ENCODE data around the gene LSAMP. TPM values are rescaled to one million over a fixed set of nuclear protein-coding genes. Genes with fewer than 3 reads are reported as not detected.

LSAMP gene
- polyA plus RNA-seq, 1 of the 3 experiments (the other 2 are of a cell fraction), result 6.6 TPM

- TF ChIP-seq MAX (IDR thresholded peaks at IDR 0.05; ENCODE audit: low read depth), result no peak
- TF ChIP-seq, protein P1, sequence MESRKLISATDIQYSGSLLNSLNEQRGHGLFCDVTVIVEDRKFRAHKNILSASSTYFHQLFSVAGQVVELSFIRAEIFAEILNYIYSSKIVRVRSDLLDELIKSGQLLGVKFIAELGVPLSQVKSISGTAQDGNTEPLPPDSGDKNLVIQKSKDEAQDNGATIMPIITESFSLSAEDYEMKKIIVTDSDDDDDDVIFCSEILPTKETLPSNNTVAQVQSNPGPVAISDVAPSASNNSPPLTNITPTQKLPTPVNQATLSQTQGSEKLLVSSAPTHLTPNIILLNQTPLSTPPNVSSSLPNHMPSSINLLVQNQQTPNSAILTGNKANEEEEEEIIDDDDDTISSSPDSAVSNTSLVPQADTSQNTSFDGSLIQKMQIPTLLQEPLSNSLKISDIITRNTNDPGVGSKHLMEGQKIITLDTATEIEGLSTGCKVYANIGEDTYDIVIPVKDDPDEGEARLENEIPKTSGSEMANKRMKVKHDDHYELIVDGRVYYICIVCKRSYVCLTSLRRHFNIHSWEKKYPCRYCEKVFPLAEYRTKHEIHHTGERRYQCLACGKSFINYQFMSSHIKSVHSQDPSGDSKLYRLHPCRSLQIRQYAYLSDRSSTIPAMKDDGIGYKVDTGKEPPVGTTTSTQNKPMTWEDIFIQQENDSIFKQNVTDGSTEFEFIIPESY (IDR thresholded peaks at IDR 0.05; ENCODE audit: borderline replicate concordance, low read depth), result no peak
- no peak for TF ChIP-seq TCF12 (IDR thresholded peaks at IDR 0.05)
Measured at GRCh38 chr3:116145613-116146012, 299.7 kb downstream of the LSAMP start (continued).

- TF ChIP-seq EZH2phosphoT487 (IDR thresholded peaks at IDR 0.05; ENCODE audit: borderline replicate concordance, low read depth) (no peak), CHD2 (IDR thresholded peaks at IDR 0.05; ENCODE audit: low read length, partially characterized antibody) (no peak), TCF12 (IDR thresholded peaks at IDR 0.05) (peak; percentile 22; the same call in 1 of the 2 replicates), FOXJ3 (CRISPR knock-in tag; IDR thresholded peaks at IDR 0.05) (no peak), EP300 (IDR thresholded peaks at IDR 0.05; ENCODE audit: borderline replicate concordance in 1 of 2, low read depth in 1 of 2, low read length in 1 of 2) (no peak)
- TF ChIP-seq, protein P2, sequence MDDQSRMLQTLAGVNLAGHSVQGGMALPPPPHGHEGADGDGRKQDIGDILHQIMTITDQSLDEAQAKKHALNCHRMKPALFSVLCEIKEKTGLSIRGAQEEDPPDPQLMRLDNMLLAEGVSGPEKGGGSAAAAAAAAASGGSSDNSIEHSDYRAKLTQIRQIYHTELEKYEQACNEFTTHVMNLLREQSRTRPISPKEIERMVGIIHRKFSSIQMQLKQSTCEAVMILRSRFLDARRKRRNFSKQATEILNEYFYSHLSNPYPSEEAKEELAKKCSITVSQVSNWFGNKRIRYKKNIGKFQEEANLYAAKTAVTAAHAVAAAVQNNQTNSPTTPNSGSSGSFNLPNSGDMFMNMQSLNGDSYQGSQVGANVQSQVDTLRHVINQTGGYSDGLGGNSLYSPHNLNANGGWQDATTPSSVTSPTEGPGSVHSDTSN (IDR thresholded peaks at IDR 0.05), result no peak
- H3K4me1 ChIP-seq (ENCODE audit: control insufficient read depth in 1 of 2, insufficient read depth in 2 of 2, low read depth in 1 of 2, low read length in 1 of 2), result no peaks in the 10 kb centered on the region; a peak in 1 of 4 replicates
- peaks cover 7% of the 10 kb centered on the region; the same call in 1 of the 2 replicates for H3K9me3 ChIP-seq
- no peaks in the 10 kb centered on the region for H4K20me1 ChIP-seq (ENCODE audit: insufficient read depth)
- ChIA-PET CTCF (interaction anchor here (1.2 kb wide), 2 partner anchors 11 to 312 kb away, joined by 3 to 4 read pairs; no protein-coding TSS in a partner anchor), POLR2A (no interaction called here)
- no peaks in the 10 kb centered on the region for H3F3A ChIP-seq (replicated peaks; ENCODE audit: insufficient read depth)
- no peak for DNase-seq
- peaks cover 0 to 5% of the 10 kb centered on the region in 2 experiments for H3K36me3 ChIP-seq (replicated peaks in 1 of 2; ENCODE audit: control insufficient read depth in 1 of 2, insufficient read depth in 2 of 2, low read length in 1 of 2)
- 78% methylated on average over 4 of the region's 4 CpGs for WGBS (ENCODE audit: low lambda C conversion rate)
- H2AFZ ChIP-seq (ENCODE audit: low read depth), result no peak overlapping the region; the same call in 1 of the 2 replicates
- no peak overlapping the region for H3K9ac ChIP-seq
- no peaks in the 10 kb centered on the region for H3K79me2 ChIP-seq (ENCODE audit: insufficient read depth)
- no peaks in the 10 kb centered on the region for H3K9me2 ChIP-seq
- no peak overlapping the region for H3K4me3 ChIP-seq (ENCODE audit: low read depth in 2 of 2, low read length in 1 of 2)
- H3K4me2 ChIP-seq, result no peak overlapping the region
- no peak overlapping the region for H3K27ac ChIP-seq (ENCODE audit: low read depth in 2 of 2, low read length in 1 of 2)
- H3K27me3 ChIP-seq (ENCODE audit: insufficient read depth), result no peaks in the 10 kb centered on the region
Measured at GRCh38 chr3:116141724-116142123, 303.6 kb downstream of the LSAMP start.

DNA sequence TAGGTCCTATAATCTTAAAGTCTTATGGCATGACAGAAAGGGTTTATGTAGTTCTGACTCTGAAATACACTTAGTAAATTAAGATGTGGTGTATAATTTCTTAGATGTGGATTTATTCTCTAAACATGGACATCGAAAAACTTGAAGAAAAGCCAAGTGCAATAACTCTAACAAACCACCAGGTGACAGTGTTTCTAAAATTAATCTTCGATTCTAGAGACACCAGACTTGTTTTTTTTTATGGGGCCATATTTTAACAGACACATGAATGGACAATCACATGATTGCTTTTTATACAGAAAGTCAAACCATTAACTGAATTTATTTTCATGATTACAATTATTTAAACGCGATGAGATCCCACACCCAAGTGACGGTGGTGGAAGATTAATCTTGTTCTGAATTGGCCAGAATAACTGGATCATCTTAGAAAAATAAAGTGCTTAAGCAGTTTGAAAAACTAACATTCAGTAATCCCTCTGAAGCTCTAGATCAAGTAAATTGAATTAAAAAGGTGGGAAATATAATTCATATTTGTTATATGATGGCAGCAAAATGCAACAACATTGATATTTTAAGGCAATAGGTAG, 305.1 kb downstream of the LSAMP start:
- no peak for DNase-seq
- H4K20me1 ChIP-seq (ENCODE audit: insufficient read depth), result no peaks in the 10 kb centered on the region
- no peak overlapping the region for H3K4me2 ChIP-seq
- H3K36me3 ChIP-seq (replicated peaks in 1 of 2; ENCODE audit: control insufficient read depth in 1 of 2, insufficient read depth in 2 of 2, low read length in 1 of 2), result peaks cover 0 to 4% of the 10 kb centered on the region in 2 experiments
- ChIA-PET POLR2A (no interaction called here), CTCF (interaction anchor here (0.7 to 1.4 kb wide), 4 partner anchors 16 to 617 kb away, joined by 3 read pairs; no protein-coding TSS in a partner anchor)
- H3F3A ChIP-seq (replicated peaks; ENCODE audit: insufficient read depth), result no peaks in the 10 kb centered on the region
- TF ChIP-seq NFIC (IDR thresholded peaks at IDR 0.05; ENCODE audit: borderline replicate concordance), result peak; percentile 58; the same call in 1 of the 2 replicates
- peak; percentile 81 for TF ChIP-seq RAD21 (IDR thresholded peaks at IDR 0.05; ENCODE audit: low read length)
- TF ChIP-seq FOXJ3 (CRISPR knock-in tag; IDR thresholded peaks at IDR 0.05), result no peak
- TF ChIP-seq EZH2phosphoT487 (IDR thresholded peaks at IDR 0.05; ENCODE audit: borderline replicate concordance, low read depth), result no peak
- peak; percentile 81 for TF ChIP-seq SMC3 (IDR thresholded peaks at IDR 0.05; ENCODE audit: low read depth, low read length)
- TF ChIP-seq CTCF (IDR thresholded peaks at IDR 0.05), result peak; percentile 90
- TF ChIP-seq, protein P3, sequence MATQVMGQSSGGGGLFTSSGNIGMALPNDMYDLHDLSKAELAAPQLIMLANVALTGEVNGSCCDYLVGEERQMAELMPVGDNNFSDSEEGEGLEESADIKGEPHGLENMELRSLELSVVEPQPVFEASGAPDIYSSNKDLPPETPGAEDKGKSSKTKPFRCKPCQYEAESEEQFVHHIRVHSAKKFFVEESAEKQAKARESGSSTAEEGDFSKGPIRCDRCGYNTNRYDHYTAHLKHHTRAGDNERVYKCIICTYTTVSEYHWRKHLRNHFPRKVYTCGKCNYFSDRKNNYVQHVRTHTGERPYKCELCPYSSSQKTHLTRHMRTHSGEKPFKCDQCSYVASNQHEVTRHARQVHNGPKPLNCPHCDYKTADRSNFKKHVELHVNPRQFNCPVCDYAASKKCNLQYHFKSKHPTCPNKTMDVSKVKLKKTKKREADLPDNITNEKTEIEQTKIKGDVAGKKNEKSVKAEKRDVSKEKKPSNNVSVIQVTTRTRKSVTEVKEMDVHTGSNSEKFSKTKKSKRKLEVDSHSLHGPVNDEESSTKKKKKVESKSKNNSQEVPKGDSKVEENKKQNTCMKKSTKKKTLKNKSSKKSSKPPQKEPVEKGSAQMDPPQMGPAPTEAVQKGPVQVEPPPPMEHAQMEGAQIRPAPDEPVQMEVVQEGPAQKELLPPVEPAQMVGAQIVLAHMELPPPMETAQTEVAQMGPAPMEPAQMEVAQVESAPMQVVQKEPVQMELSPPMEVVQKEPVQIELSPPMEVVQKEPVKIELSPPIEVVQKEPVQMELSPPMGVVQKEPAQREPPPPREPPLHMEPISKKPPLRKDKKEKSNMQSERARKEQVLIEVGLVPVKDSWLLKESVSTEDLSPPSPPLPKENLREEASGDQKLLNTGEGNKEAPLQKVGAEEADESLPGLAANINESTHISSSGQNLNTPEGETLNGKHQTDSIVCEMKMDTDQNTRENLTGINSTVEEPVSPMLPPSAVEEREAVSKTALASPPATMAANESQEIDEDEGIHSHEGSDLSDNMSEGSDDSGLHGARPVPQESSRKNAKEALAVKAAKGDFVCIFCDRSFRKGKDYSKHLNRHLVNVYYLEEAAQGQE (IDR thresholded peaks at IDR 0.05; ENCODE audit: low read depth, low read length), result no peak
- peak overlapping the region in 1 of 2 experiments; percentile 15; a peak in 1 of 4 replicates for H3K27ac ChIP-seq (ENCODE audit: low read depth in 2 of 2, low read length in 1 of 2)
- no peak overlapping the region for H3K9ac ChIP-seq
- H3K79me2 ChIP-seq (ENCODE audit: insufficient read depth), result no peaks in the 10 kb centered on the region
- no peak overlapping the region for H2AFZ ChIP-seq (ENCODE audit: low read depth)
- H3K4me3 ChIP-seq (ENCODE audit: low read depth in 2 of 2, low read length in 1 of 2), result no peak overlapping the region; a peak in 1 of 4 replicates
- no peaks in the 10 kb centered on the region for H3K9me2 ChIP-seq
- no peaks in the 10 kb centered on the region for H3K27me3 ChIP-seq (ENCODE audit: insufficient read depth)
- H3K9me3 ChIP-seq, result peaks cover 4% of the 10 kb centered on the region; the same call in 1 of the 2 replicates
- H3K4me1 ChIP-seq (ENCODE audit: control insufficient read depth in 1 of 2, insufficient read depth in 2 of 2, low read depth in 1 of 2, low read length in 1 of 2), result peaks cover 0 to 8% of the 10 kb centered on the region in 2 experiments; a peak in 2 of 4 replicates
- WGBS (ENCODE audit: low lambda C conversion rate), result 59% methylated on average over 5 of the region's 5 CpGs

Data from SK-N-SH (cell line).